ENCODE measurements around the gene CPXM1. TPM values are rescaled to one million over a fixed set of nuclear protein-coding genes. Genes with fewer than 3 reads are reported as not detected.

The CPXM1 gene
- total and polyA plus RNA-seq, 9 of the 15 experiments (the other 6 are each of a cell fraction or from before 2014, with no cell fraction given): 0.04 to 1.1 (median 0.37) TPM; not detected in 2

DNA sequence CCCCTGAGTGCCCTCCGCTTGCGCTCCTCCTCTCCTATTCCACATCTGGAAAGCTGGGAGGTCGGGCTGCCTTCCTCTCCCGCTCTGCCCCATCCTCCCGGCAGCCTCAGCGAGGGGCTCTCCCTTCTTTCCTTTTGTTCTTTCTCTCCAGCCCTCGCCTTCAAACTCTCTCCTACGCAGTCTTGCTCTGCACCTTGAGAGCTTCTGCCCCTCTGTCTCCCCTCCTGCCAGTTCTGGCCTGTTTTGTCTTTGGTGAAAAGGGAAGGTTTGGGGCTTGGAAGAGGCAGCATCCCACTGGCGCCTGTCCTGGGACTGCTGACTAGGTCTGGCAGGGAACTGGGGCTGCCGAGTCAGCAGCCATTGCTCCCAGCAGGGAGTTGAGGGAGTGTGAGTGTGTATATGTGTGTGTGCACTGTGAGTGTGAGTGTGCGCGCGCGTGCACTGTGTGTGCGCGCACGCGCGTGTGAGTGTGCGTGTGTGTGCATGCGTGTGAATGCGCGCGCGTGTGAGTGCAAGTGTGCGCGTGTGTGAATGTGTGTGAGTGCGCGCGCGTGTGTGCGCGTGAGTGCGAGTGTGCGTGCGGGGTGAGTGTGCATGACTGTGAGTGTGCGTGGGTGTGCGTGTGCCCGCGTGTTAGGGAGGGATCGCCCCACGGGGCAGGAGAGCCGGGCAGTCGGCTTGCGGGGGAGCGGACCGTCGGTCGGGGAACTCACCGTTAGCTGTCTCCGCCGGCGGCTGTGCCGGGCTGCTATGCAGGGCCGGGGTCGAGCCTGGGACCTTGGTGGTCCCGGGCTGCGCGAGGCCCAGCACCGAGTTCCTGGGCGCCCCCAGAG lies 523 bp downstream of the CPXM1 start (continued):
- no peak for TF ChIP-seq STAT6 (CRISPR knock-in tag; IDR thresholded peaks at IDR 0.05)
- TF ChIP-seq MCM5 (IDR thresholded peaks at IDR 0.05; ENCODE audit: low read depth): no peak
- 0 out of 2 replicates have a peak, but pooled peaks have one; percentile 2 for TF ChIP-seq ZNF316 (IDR thresholded peaks at IDR 0.05)
- no peak for TF ChIP-seq ZNF75A (CRISPR knock-in tag; IDR thresholded peaks at IDR 0.05)
- no peak for TF ChIP-seq ZNF766 (CRISPR knock-in tag; conservative IDR thresholded peaks at IDR 0.05)
- no peak for TF ChIP-seq TEAD2 (tag; IDR thresholded peaks at IDR 0.05)
- TF ChIP-seq JUNB (CRISPR knock-in tag; conservative IDR thresholded peaks at IDR 0.05): no peak
- TF ChIP-seq ZNF586 (CRISPR knock-in tag; conservative IDR thresholded peaks at IDR 0.05): no peak
- TF ChIP-seq HMG20B (CRISPR knock-in tag; IDR thresholded peaks at IDR 0.05): no peak
- no peak for TF ChIP-seq ZNF184 (CRISPR knock-in tag; IDR thresholded peaks at IDR 0.05)
- TF ChIP-seq, protein P1, sequence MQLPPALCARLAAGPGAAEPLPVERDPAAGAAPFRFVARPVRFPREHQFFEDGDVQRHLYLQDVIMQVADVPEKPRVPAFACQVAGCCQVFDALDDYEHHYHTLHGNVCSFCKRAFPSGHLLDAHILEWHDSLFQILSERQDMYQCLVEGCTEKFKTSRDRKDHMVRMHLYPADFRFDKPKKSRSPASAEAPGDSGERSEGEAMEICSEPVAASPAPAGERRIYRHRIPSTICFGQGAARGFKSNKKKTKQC (CRISPR knock-in tag; IDR thresholded peaks at IDR 0.05): no peak
- TF ChIP-seq, protein P2, sequence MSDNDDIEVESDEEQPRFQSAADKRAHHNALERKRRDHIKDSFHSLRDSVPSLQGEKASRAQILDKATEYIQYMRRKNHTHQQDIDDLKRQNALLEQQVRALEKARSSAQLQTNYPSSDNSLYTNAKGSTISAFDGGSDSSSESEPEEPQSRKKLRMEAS (CRISPR knock-in tag; IDR thresholded peaks at IDR 0.05): no peak
- TF ChIP-seq SREBF2 (CRISPR knock-in tag; IDR thresholded peaks at IDR 0.05): no peak
- TF ChIP-seq MYNN (IDR thresholded peaks at IDR 0.05): peak; percentile 81; the same call in 1 of the 2 replicates
- no peak for TF ChIP-seq MYNN (CRISPR knock-in tag; IDR thresholded peaks at IDR 0.05)
- TF ChIP-seq, protein P3, sequence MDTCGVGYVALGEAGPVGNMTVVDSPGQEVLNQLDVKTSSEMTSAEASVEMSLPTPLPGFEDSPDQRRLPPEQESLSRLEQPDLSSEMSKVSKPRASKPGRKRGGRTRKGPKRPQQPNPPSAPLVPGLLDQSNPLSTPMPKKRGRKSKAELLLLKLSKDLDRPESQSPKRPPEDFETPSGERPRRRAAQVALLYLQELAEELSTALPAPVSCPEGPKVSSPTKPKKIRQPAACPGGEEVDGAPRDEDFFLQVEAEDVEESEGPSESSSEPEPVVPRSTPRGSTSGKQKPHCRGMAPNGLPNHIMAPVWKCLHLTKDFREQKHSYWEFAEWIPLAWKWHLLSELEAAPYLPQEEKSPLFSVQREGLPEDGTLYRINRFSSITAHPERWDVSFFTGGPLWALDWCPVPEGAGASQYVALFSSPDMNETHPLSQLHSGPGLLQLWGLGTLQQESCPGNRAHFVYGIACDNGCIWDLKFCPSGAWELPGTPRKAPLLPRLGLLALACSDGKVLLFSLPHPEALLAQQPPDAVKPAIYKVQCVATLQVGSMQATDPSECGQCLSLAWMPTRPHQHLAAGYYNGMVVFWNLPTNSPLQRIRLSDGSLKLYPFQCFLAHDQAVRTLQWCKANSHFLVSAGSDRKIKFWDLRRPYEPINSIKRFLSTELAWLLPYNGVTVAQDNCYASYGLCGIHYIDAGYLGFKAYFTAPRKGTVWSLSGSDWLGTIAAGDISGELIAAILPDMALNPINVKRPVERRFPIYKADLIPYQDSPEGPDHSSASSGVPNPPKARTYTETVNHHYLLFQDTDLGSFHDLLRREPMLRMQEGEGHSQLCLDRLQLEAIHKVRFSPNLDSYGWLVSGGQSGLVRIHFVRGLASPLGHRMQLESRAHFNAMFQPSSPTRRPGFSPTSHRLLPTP (IDR thresholded peaks at IDR 0.05; ENCODE audit: borderline replicate concordance, extremely low read depth, insufficient read length): no peak
- no peak for TF ChIP-seq THRAP3 (IDR thresholded peaks at IDR 0.05; ENCODE audit: borderline replicate concordance)
- TF ChIP-seq, protein P4, sequence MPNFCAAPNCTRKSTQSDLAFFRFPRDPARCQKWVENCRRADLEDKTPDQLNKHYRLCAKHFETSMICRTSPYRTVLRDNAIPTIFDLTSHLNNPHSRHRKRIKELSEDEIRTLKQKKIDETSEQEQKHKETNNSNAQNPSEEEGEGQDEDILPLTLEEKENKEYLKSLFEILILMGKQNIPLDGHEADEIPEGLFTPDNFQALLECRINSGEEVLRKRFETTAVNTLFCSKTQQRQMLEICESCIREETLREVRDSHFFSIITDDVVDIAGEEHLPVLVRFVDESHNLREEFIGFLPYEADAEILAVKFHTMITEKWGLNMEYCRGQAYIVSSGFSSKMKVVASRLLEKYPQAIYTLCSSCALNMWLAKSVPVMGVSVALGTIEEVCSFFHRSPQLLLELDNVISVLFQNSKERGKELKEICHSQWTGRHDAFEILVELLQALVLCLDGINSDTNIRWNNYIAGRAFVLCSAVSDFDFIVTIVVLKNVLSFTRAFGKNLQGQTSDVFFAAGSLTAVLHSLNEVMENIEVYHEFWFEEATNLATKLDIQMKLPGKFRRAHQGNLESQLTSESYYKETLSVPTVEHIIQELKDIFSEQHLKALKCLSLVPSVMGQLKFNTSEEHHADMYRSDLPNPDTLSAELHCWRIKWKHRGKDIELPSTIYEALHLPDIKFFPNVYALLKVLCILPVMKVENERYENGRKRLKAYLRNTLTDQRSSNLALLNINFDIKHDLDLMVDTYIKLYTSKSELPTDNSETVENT (CRISPR knock-in tag; IDR thresholded peaks at IDR 0.05): no peak
- TF ChIP-seq TCF3 (CRISPR knock-in tag; IDR thresholded peaks at IDR 0.05): no peak
- 0 out of 2 replicates have a peak, but pooled peaks have one; percentile 15 for TF ChIP-seq SAFB (IDR thresholded peaks at IDR 0.05; ENCODE audit: borderline replicate concordance, low read depth, low read length)
- TF ChIP-seq ZC3H11A (IDR thresholded peaks at IDR 0.05; ENCODE audit: low read depth, low read length): no peak

Data from K562 (cell line).